Measurements from ENCODE around the gene PRSS53.

Gene PRSS53

GRCh38 chr16:31052114-31052513 is 36.6 kb downstream of the PRSS53 start:
- TF ChIP-seq, protein P1, sequence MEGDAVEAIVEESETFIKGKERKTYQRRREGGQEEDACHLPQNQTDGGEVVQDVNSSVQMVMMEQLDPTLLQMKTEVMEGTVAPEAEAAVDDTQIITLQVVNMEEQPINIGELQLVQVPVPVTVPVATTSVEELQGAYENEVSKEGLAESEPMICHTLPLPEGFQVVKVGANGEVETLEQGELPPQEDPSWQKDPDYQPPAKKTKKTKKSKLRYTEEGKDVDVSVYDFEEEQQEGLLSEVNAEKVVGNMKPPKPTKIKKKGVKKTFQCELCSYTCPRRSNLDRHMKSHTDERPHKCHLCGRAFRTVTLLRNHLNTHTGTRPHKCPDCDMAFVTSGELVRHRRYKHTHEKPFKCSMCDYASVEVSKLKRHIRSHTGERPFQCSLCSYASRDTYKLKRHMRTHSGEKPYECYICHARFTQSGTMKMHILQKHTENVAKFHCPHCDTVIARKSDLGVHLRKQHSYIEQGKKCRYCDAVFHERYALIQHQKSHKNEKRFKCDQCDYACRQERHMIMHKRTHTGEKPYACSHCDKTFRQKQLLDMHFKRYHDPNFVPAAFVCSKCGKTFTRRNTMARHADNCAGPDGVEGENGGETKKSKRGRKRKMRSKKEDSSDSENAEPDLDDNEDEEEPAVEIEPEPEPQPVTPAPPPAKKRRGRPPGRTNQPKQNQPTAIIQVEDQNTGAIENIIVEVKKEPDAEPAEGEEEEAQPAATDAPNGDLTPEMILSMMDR (IDR thresholded peaks at IDR 0.05): no peak

- TF ChIP-seq, protein P1 (IDR thresholded peaks at IDR 0.05): no peak
Measured at GRCh38 chr16:31050280-31051030, 38.3 kb downstream of the PRSS53 start.

DNA sequence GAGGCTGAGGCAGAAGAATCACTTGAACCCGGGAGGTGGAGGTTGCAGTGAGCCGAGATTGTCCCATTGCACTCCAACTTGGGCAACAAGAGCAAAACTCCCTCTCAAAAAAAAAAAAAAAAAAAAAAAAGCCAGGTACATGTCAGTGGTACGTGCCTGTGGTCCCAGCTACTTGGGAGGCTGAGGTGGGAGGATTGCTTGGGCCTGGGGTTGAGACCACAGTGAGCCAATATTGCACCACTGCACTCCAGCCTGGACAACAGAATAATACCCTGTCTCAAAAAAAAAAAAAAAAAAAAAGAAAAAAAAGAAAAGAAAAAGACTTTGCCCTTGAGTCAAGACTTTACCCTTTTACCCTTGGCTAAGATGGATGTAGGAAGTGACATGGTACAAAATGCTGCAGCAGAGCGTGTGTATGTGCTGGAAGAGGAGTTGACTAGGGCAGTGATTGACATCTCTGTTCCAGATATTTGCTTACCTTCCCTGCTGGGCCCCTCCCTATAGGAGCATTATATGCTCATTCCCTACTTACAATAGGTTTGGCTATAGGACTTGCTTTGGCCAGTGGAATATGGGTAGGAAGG is 44.8 kb downstream of the PRSS53 start:
- TF ChIP-seq, protein P1 (IDR thresholded peaks at IDR 0.05): no peak

- TF ChIP-seq, protein P1 (IDR thresholded peaks at IDR 0.05): no peak
Measured at GRCh38 chr16:31043352-31043751, 45.4 kb downstream of the PRSS53 start.

GRCh38 chr16:31042866-31043265 is 45.9 kb downstream of the PRSS53 start:
- TF ChIP-seq, protein P1 (IDR thresholded peaks at IDR 0.05): no peak

DNA sequence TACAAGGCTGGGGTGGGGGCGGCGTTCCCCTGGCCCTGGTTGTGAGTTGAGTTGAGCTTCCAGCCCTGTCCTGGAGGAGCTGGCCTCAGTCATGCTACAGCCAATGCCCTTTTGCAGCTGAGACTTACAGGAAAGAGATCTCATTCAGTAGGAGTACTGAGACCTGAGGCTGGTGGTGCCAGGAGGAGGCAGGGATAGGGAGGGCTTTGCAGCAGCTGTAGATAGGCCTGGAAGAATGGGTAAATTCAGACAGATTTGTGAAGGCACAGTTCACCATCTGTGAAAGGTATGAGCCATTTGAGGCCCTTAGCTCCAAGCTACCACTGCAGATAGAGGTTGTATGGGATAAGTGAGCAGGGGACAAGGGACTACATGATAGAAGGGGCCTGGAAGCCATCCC is 49.8 kb downstream of the PRSS53 start:
- TF ChIP-seq, protein P1 (IDR thresholded peaks at IDR 0.05): no peak

GRCh38 chr16:31036691-31037090 is 52.1 kb downstream of the PRSS53 start:
- TF ChIP-seq, protein P1 (IDR thresholded peaks at IDR 0.05): no peak
